ENCODE data around the gene PI4KB.

PI4KB gene

GRCh38 chr1:151246786-151247185 lies 80.4 kb downstream of the PI4KB start:
- no peak for TF ChIP-seq CTCF (IDR thresholded peaks at IDR 0.05; ENCODE audit: low read depth, low read length)
- no peak overlapping the region for H3K4me3 ChIP-seq (ENCODE audit: low read depth, low read length)

GRCh38 chr1:151243683-151244216 lies 83.5 kb downstream of the PI4KB start:
- no peak for TF ChIP-seq CTCF (IDR thresholded peaks at IDR 0.05; ENCODE audit: low read depth, low read length)
- no peak overlapping the region for H3K4me3 ChIP-seq (ENCODE audit: low read depth, low read length)

GRCh38 chr1:151242442-151242841 lies 84.8 kb downstream of the PI4KB start:
- H3K4me3 ChIP-seq (ENCODE audit: low read depth, low read length): no peak overlapping the region
- no peak for TF ChIP-seq CTCF (IDR thresholded peaks at IDR 0.05; ENCODE audit: low read depth, low read length)
